DOHH2 (cell line): ENCODE results near the gene IER5L.

Experiments
- H3F3A ChIP-seq: fragments of 200-600 bp; sonication (generic), shearing (Covaris generic); 2 replicates; pipeline ENCODE4 v1.6.0; 2016; ENCODE audit warnings: antibody characterized with exemption, mild to moderate bottlenecking; ENCODE audit not compliant: control insufficient read depth, insufficient read depth
- H3K27ac ChIP-seq: fragments of 200-600 bp; sonication (generic); 2 replicates; pipeline ENCODE4 v1.5.1; 2014; ENCODE audit warnings: low read depth, mild to moderate bottlenecking, low read length, moderate library complexity
- H3K27me3 ChIP-seq: fragments of 200-600 bp; sonication (generic); 2 replicates; pipeline ENCODE4 v1.6.1; 2014; ENCODE audit warnings: mild to moderate bottlenecking, low read length, mixed read lengths; ENCODE audit not compliant: control insufficient read depth
- H3K36me3 ChIP-seq: fragments of 200-600 bp; sonication (generic); 2 replicates; pipeline ENCODE4 v1.6.1; 2014; ENCODE audit warnings: mild to moderate bottlenecking, low read length, moderate library complexity, mixed read lengths; ENCODE audit not compliant: control insufficient read depth
- H3K4me1 ChIP-seq: fragments of 200-600 bp; sonication (generic); 2 replicates; pipeline ENCODE4 v1.6.1; 2014; ENCODE audit warnings: mild to moderate bottlenecking, low read length, mixed read lengths; ENCODE audit not compliant: control insufficient read depth
- H3K4me2 ChIP-seq: fragments of 200-600 bp; sonication (generic); 2 replicates; pipeline ENCODE4 v1.6.0; 2014; ENCODE audit warnings: mild to moderate bottlenecking, low read length, moderate library complexity
- H3K4me3 ChIP-seq: fragments of 200-600 bp; sonication (generic); 2 replicates; pipeline ENCODE4 v1.5.1; 2014; ENCODE audit warnings: mild to moderate bottlenecking, low read length, mixed read lengths
- H3K79me2 ChIP-seq: fragments of 200-600 bp; sonication (generic); 2 replicates; pipeline ENCODE4 v1.6.1; 2014; ENCODE audit warnings: mild to moderate bottlenecking, low read length, mixed read lengths; ENCODE audit not compliant: control insufficient read depth
- H3K9me2 ChIP-seq: fragments of 200-600 bp; sonication (generic); replicated peaks from 2 replicates; pipeline ENCODE4 v1.6.1; 2014; ENCODE audit warnings: mild to moderate bottlenecking, low read length, mixed read lengths; ENCODE audit not compliant: control insufficient read depth
- H3K9me3 ChIP-seq: fragments of 200-600 bp; sonication (generic); 2 replicates; pipeline ENCODE4 v1.6.1; 2014; ENCODE audit warnings: antibody characterized with exemption, low read length, mixed read lengths; ENCODE audit not compliant: control insufficient read depth, insufficient read depth
- H4K20me1 ChIP-seq: fragments of 200-600 bp; sonication (generic); 2 replicates; pipeline ENCODE4 v1.6.0; 2014; ENCODE audit warnings: low read depth, mild to moderate bottlenecking, antibody characterized with exemption, low read length, moderate library complexity; ENCODE audit not compliant: control insufficient read depth, insufficient read depth
- EZH2phosphoT487 ChIP-seq: fragments of 200-600 bp; sonication (generic); IDR thresholded peaks from 2 replicates; pipeline ENCODE4 v1.6.1; 2017; ENCODE audit warnings: borderline replicate concordance, mild to moderate bottlenecking, antibody characterized with exemption, low read length, moderate library complexity, mixed read lengths
- TF ChIP-seq, protein P1 (sequence below): fragments of 200-600 bp; sonication (generic); IDR thresholded peaks from one replicate; pipeline ENCODE4 v1.5.1; 2014; ENCODE audit warnings: antibody characterized with exemption, mild to moderate bottlenecking, low read depth, low read length; ENCODE audit not compliant: poor library complexity, severe bottlenecking

The IER5L gene

DNA sequence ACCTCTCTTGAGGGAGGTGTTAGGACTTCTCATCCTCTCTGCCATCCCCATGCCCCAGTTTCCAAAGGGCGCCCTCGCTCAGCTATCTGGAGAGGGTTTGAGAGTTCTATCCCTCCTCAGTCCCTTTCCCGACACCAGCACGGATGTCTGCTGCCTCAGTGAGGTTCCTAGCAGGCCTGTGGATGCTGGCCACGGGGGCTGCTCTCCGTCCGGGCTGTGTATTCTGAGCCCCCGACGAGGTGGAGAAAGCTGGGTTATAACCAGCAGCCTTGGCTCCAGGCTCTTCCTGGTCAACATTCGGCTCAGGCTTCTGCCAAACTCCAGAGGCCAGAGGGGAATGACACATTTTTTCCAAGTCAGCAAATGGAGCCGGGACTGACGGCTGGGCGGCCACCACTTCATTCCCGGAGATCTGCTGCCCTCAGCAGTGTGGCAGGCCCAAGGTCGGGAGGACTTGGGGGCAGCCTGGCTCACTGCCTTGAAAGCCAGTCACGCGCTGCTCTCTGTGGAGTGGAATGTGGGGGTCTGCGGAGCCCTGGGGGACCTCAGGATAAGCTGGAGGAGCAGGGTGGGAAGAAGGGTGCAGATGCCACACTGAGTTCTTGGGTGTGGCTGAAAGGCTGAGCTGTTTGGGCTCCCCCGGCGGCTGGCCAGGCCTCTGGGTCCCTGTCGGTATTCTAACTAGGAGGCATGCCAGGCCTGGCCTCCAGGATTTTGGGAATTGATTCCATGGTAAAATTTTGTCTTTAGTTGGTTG is 39.4 kb downstream of the IER5L start:
- H3K27ac ChIP-seq, result no peak overlapping the region

DNA sequence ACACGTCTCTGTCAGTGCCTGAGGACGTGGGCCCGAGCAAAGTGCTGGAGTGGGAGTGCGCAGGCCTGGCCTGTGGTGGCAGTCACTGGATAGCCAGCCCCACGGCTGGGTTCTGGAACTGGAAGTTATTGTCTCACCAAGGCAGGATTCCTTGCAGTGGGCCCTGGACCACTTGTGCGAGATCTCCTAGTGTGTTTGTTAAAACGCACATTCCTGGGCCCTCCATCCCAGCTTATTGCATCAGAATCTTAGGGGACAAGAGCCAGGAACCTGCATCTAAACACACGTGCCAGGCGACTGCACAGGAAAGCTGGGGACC is 40.0 kb downstream of the IER5L start:
- Histone ChIP-seq H4K20me1 (no peaks in the 10 kb centered on the region), H3K79me2 (peaks cover 14% of the 10 kb centered on the region), H3K4me2 (no peak overlapping the region), H3K9me2 (no peaks in the 10 kb centered on the region), H3K27ac (no peak overlapping the region), H3K9me3 (no peaks in the 10 kb centered on the region), H3K36me3 (peaks cover 47% of the 10 kb centered on the region), H3F3A (peaks cover 14% of the 10 kb centered on the region), H3K4me3 (no peak overlapping the region), H3K4me1 (peaks cover 40% of the 10 kb centered on the region), H3K27me3 (no peaks in the 10 kb centered on the region)
- TF ChIP-seq, protein P1, sequence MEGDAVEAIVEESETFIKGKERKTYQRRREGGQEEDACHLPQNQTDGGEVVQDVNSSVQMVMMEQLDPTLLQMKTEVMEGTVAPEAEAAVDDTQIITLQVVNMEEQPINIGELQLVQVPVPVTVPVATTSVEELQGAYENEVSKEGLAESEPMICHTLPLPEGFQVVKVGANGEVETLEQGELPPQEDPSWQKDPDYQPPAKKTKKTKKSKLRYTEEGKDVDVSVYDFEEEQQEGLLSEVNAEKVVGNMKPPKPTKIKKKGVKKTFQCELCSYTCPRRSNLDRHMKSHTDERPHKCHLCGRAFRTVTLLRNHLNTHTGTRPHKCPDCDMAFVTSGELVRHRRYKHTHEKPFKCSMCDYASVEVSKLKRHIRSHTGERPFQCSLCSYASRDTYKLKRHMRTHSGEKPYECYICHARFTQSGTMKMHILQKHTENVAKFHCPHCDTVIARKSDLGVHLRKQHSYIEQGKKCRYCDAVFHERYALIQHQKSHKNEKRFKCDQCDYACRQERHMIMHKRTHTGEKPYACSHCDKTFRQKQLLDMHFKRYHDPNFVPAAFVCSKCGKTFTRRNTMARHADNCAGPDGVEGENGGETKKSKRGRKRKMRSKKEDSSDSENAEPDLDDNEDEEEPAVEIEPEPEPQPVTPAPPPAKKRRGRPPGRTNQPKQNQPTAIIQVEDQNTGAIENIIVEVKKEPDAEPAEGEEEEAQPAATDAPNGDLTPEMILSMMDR, result no peak
- TF ChIP-seq EZH2phosphoT487, result no peak

More for the DNA sequence above, 39.4 kb downstream of the IER5L start:
- no peaks in the 10 kb centered on the region for H3K27me3 ChIP-seq
- no peak for TF ChIP-seq EZH2phosphoT487
- TF ChIP-seq, protein P1, result no peak
- H3K79me2 ChIP-seq, result peaks cover 14% of the 10 kb centered on the region
- no peak overlapping the region; the same call in 1 of the 2 replicates for H3K4me3 ChIP-seq
- peak overlapping the region; percentile 78 for H3K4me2 ChIP-seq
- peaks cover 14% of the 10 kb centered on the region for H3F3A ChIP-seq
- peaks cover 49% of the 10 kb centered on the region for H3K36me3 ChIP-seq
- H3K4me1 ChIP-seq, result peaks cover 46% of the 10 kb centered on the region
- H4K20me1 ChIP-seq, result no peaks in the 10 kb centered on the region
- no peaks in the 10 kb centered on the region for H3K9me2 ChIP-seq
- H3K9me3 ChIP-seq, result no peaks in the 10 kb centered on the region

DNA sequence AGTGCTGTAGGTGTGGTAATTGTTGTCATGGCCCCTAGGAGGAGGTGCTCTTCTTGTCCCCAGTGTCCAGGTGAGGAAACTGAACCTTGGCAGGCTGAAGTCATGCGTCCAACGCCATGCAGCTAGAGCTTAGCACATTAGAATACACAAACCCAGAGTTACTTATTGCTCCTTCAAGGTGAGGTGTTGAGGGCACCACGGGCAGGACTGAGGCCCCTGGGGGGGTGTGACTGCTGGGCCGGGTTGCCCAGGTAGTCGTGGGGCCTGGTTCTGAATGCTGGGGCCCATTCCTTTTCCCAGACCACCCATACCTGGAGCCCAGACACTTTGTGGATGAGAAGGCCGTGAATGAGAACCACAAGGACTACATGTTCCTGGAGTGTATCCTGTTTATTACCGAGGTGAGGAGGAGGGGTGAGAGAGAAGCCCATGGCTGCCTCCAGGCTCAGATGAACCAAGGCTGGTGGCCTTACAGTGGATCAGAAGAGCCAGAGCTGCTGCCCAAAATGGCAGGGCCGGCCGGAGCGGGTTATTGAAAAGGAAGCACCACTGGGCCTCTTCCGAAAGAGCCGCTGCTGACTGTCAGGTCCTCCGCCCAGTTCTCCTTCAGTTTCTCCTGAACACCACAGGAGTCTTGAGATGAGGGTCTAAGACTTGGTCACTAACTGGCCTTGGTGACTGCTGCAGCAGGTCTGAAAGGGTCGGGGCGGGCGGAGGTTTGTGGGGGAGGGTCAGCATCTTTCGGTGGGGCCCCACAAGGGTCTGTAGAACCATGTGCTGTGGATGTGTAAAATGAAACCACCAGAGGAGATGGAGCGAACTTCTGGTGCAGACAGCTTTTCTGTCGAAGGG is 40.5 kb downstream of the IER5L start:
- Histone ChIP-seq H3K9me3 (no peaks in the 10 kb centered on the region), H3K36me3 (peaks cover 48% of the 10 kb centered on the region), H3K4me1 (peaks cover 35% of the 10 kb centered on the region), H4K20me1 (no peaks in the 10 kb centered on the region), H3F3A (peaks cover 14% of the 10 kb centered on the region), H3K27me3 (no peaks in the 10 kb centered on the region), H3K27ac (no peak overlapping the region), H3K4me2 (no peak overlapping the region), H3K79me2 (peaks cover 14% of the 10 kb centered on the region), H3K4me3 (no peak overlapping the region), H3K9me2 (no peaks in the 10 kb centered on the region)
- TF ChIP-seq, protein P1, result no peak
- no peak for TF ChIP-seq EZH2phosphoT487
